HPDE6-E6E7 (cell line): ENCODE measurements around the gene SLCO2A1.
A peak's percentile ranks its signal among the peaks of the same experiment; 100 is the strongest.

Experiments used
- DNase-seq: peaks from one replicate; pipeline ENCODE4 v3.0.0; 2011; ENCODE audit warnings: missing footprints; ENCODE audit errors: extremely low spot score

The SLCO2A1 gene

DNA sequence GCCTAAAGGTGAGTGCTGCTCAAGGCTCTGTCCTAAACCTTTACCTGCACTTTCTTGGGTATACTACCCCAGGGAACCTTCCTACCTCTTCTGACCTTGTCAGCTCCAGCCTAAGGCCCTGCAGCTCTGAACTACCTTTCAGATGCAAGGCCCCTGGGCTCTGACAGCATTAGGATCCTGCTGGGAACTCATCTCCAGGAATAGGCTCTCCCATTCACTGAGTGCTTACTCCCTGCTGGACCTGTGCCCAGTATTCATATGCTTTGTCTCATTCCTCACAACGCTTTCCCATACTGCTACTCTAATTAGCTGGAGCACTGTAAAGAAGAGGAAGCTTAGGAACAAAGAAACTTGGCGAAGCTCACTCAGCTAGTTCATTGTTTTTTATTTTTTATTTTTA is 80.3 kb downstream of the SLCO2A1 start:
- no peak for DNase-seq

DNA sequence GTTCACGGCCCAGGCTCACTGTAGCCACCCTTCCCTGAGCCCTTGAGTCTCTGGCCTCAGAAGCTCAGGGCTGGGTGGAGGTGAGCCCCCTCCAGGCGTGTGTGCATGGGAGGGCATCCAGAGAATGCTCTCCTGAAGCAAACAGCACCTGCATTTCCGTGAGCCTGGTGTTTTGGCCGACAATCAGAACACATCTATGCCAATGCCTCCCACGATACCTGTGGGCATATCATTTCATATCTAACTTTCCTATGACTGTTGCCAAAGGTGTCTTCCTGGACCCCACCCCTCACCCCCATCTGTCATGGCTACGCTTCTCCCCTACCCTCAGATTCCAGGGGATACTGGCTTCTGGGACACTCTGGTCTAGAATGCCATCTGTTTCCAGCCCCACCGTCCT is 80.7 kb downstream of the SLCO2A1 start:
- DNase-seq, result no peak

DNA sequence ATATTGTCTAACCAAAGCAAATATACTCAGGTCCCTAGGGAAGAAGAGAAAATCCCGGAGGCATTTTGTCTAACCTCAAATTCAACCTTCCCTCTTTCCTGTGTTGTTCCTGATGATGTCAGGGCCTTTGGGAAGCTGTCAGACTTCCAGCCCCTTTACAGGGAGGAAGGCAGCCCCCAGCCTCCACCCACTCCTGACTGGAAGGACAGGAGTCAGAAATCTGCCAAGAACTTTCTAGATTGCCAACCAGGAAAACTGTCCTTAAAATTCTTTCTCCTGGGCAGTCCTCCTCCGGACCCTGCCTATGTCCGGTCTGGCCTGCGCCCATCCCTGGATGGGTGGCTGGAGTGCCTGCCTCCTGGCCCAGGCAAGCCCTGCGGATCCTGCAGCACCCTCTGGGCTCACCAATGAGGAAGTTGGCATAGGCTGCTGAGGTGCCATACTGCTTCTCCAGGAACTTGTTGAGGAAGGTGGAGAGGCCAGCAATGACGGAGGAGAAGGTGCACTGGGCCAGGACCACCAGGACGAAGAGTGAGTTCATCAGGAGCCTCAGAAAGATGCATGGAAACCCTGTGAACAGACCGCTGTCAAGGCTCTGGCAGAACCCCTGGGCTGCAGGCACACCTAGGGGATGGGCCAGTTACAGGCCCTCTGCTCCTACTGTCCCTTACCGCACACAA is 81.5 kb downstream of the SLCO2A1 start:
- no peak for DNase-seq

DNA sequence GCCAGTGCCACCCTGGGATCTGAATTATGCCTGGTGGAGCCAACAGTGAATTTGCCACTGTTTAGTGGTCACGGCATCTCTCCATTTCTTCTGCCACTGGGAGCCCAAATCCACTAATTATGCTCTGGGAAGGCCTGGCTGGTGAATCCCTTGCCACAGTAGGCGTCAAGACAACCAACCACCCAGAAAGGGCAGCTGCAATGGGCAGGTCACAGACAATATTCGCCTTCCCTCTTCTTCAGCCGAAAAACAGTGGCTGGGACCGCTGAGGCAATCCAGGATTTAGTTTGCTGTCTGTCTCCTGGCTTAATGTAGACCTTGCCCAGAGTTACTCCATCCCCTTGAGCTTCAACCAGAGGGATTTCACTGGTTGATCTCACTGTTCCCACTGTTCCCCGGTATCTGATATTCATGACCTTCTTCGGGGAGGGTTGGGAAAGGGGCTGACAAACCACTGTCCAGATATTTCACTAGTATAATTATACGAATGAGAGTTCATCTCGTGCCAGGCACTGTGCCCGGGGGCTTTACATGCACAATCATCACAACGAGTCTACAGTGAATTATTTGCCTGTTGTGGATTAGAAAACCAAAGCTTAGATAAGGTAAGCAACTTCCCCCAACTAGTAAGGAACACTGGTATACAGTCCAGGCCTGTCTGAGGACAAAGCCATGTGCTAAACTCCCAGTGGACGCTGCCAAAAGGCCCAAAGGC is 84.2 kb downstream of the SLCO2A1 start:
- DNase-seq, result no peak

DNA sequence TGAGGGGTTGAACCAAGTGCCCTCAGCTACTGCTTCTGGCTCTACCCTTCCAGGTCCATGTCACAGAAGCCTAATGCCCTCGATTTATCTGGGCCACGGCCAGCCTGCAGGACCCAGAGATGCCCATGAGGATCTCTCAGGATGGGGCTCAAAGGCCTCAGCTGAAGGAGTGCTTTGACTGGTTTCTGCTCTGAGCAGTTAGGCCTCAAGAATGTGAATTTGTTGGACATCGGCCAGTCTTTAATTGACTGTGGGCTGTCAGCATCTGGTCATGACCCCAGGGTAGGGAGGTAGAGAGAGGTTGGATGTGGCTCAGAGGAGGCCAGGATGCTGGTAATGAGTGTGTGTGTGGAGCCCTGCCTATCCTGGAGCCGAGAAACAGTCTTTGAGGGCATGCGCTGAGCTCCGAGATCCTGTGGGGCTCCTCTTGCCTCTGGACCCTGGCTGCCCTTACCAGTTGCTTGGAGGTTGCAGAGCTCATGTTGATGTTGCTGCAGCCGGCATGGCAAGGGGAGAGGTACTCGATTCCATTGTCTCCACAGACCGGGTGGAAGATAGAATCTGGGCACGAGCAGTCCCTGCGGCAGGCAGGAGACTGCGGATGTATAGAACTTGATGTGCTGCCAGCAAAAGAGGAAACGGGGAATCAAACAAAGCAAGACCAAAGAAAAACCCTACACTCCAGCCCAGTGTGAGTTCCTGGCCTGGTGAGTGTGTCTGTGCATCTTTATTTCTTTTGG is 84.9 kb downstream of the SLCO2A1 start:
- no peak for DNase-seq

DNA sequence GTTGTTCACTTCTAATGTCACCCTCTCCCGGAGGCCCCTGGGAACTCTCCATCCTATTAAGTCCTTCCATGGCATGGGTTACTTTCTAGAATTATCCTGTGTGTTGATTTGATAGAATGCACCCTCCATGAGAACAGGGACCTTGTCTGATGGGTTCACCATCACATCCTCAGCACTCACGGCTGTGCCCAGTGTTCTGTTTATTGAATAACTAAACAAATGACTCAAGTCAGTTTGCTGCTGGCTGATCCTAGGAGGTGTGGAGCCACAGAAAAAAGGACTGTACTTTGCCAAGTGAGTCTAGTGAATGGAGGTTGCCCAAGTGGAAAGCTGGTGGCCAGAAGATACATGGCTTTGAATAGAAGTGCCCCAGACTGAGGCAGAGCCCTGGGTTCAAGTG is 85.5 kb downstream of the SLCO2A1 start:
- no peak for DNase-seq

DNA sequence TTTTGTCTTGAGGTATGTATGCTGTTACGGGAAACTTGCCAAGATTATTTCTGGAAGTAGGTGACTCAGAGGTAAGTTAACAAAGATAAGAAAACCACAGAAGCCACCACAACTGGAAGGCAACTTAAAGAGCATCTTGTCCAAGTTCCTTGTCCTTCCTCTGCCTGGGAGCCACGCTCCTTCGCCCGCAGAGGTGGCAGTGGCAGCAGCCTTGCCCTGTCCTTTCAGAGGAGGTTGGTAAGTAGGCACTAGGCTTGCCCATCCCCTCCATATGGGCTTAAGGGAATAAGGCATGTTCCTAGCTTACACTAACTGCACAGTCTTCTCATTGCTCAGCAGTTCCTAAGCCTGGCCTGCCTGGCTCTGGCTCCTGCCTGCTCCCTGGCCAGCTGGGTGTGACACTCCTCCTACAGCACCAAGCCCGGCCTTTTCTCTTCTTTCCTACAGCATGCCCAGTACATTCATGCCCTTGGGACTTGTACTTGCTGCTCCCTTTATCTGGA is 86.0 kb downstream of the SLCO2A1 start:
- peak; percentile 54 for DNase-seq

DNA sequence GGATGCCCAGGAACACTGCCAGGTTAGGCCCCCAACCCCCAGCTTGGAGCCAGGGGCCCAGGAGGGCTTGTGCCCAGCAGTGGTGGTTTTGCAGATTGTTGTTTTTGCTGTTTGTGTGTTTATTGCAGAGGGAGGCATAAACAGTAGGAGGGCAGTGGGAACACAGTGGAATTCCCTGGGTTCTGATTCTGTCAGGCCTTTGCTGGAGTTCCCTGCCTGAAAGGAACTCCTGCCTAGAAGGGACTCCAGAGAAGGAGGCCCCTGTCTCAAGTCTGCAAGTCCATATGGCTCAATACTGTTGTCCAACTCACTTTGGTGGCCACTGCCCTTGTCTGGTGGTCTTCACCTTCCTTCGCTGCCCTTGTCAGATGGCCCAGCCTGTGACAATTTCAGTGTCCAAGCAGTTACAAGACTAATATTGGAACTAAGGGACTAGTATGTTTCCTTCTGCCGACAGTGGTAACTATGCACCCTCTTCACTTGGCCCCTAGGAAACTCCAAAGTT is 86.6 kb downstream of the SLCO2A1 start:
- DNase-seq, result no peak

DNA sequence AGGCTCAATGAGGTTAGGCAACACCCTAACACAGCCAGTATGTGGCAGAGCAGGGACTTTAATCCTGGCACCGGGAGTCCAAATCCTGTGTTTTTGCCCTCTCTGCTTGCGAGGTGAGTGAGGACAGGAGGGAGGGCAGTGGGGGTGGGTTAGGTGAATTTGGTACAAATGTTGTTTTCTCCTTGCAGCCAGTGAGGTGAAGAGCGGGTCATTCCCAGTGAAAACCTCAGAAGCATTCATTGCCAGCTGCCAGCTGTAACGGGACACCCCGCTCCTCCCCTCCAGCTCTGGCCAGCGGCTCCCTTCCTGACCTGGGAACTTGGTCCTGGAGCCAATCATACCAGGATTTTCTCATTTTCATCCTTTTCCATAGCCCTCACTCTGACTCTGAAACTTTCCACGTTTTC is 88.3 kb downstream of the SLCO2A1 start:
- no peak for DNase-seq

DNA sequence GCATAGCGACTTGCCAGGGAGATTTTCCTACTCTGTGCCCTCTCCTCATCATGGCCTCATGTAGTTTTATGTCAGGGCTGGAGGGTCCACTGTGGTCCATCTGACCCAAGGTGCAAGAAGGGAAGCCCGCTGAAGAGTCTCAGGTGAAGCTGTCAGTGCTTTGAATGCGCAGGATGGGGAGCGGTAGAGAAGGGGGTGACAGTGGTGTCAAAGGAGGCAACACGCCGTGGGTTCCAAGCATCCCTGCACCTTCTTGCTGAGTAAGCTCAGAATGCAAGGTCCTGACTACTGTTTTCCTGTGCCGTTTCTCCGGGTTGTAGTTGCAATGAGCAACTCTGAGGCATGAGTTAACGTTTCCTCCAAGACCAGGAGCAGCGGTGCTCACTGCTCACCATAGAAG is 89.2 kb downstream of the SLCO2A1 start:
- DNase-seq, result no peak

DNA sequence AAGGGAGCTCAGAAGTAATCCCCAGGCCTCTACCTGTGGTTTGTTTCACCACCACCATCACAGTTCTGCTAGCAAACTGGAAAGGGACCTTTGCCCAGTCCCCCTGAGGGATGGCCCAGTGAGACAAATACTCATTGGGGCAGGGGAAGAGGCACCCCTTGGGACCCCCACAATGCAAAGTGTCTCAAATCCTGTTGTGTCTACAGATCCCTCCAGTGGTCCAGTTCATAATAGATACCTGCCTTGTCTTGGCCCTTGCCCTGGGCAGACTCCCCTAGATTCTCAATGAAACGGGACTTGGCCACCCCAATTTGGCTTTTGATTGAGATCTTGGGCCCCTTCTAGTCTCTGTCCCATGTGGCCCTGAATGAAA is 90.3 kb downstream of the SLCO2A1 start:
- no peak for DNase-seq

DNA sequence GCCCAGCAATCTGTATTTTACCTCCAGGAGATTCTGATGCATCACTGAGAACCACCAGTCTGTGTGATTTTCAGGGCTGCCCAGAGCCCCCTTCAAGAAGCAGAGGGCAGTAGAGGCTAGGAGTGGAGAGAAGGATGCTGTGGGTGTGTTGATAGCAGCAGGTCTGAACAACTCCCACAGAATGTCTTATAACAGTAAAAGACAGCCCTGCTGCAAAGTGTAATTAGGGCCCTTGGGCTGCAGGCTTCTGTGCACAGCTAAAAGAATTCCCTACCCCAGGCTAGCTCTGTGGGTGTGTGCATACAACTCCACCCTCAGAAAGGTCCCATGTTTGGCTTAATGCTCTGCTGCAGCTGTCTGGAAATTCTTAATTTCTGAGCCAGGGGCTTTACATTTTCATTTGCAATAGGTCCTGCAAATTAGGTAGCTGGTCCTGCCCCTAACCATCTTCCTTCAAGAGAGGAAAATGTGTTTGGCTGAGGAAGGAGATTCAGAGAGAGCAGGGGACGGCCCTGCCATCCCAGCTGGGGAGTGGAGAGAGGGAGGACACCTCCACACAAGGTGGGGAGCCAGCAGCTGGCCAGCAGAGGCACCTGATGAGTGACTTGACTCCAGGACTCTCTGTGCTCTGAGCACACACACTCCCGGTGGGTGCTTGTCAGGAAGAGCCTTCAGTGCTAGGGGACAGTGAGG is 90.8 kb downstream of the SLCO2A1 start:
- DNase-seq, result no peak

DNA sequence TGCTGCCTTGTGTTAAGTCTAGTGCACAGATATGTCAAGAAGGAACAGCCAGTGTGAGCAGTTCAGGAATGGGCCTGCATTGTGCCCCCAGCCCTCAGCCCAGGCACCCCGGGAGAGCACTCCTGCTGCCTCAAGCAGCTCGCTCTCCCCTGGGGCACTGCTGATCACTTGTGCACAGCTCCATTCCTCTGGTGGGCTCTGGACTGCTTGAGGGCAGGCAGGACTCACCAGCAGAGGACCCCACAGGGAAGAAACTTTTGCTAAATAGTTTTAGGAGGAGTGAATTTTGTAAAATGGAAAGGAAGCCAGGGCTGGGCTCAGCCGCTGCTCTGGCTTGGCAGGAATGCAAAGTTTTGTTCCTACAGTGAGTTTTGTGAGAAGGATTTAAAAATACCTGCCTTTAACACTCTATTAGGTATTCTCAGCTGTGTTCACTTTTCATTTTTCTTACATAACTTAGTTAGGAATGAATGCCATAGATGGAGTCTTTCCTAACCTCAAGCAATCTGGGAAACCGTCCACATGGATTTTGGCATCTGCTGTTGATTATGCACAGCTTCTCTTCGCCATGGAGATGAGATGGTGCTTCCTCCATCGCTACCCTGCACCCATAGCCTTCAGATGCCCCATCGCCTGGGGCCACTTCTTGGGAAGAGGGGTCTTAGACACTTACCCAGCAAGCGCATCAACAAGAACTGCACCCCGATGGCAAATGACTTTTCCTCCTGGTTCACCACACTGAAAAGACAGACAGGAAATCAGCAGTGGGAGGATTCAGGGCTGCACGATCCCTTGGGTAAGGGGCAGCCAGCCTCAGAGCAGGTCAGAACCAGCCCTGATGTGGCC is 91.7 kb downstream of the SLCO2A1 start:
- DNase-seq, result no peak

DNA sequence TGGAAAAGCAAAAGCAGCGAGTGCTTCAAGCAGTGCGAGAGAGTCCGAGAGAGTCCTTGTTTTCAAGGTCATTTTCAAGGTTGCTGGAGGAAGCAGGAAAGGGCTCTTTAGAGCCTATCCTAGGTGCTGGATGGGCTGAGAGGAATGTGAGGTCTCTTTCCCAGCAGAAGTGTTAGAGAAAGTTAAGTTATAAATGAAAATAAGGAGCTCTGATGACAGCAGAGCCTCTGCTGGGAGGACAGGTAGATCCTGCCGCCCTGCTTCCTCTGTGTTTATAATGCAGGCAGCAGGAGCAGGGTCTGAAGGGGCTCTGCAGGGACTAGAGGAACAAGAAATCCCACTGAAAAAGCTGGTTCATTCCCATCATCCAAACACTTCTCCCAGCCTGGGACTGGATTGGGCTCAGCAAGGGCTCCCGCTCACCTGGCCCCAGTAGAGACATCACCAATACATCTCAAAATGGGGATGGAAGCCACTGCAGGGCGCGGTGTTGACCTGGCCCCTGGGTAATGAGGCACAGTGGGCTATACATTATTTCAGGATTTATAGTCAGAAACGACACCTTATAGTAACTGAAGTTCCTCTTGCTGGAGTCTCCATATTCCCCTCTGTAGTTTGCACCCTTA is 92.6 kb downstream of the SLCO2A1 start:
- DNase-seq, result no peak

DNA sequence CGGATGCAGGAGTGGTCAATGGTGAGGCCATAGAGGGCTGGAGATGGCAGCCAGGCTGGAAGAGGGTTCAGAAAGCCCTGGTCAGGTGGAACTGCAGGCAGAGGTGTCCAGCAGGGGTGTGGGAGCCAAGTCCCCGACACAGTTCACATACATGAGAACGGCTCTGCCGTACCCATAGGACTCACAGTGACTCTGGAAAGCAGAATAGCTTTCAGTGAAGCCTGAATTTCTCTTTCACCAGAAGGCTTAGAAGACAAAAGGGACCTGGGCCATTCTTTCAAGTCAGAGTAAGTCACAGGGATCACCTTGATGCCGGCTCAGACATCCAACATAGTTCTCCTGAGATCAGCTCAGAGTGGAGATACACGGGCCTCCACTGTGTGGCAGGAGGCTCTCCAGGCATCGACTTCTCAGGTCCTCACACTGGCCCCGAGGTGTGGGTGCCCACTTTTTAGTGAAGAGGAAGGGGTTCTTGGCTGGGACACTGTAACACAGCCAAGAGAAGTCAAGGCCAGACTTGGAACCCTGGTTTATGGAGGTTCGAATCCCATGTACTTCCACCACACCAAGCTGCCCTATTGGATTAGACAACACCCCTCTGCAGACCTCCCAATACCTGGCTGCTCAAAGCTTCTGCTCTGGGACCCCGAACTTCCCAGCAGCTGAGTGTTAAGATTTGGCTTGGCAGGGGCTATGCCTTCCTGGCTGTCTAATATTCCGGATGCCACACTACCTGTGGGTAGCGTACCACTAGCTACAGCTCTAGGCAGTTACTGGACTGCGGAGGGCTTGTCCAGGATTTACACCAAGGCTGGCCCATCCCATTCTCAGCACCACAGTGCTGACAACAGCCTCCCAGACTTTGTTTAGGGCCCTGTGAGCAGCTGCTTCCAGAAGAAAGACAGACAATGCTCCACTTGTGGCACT is 93.6 kb downstream of the SLCO2A1 start:
- DNase-seq, result no peak

DNA sequence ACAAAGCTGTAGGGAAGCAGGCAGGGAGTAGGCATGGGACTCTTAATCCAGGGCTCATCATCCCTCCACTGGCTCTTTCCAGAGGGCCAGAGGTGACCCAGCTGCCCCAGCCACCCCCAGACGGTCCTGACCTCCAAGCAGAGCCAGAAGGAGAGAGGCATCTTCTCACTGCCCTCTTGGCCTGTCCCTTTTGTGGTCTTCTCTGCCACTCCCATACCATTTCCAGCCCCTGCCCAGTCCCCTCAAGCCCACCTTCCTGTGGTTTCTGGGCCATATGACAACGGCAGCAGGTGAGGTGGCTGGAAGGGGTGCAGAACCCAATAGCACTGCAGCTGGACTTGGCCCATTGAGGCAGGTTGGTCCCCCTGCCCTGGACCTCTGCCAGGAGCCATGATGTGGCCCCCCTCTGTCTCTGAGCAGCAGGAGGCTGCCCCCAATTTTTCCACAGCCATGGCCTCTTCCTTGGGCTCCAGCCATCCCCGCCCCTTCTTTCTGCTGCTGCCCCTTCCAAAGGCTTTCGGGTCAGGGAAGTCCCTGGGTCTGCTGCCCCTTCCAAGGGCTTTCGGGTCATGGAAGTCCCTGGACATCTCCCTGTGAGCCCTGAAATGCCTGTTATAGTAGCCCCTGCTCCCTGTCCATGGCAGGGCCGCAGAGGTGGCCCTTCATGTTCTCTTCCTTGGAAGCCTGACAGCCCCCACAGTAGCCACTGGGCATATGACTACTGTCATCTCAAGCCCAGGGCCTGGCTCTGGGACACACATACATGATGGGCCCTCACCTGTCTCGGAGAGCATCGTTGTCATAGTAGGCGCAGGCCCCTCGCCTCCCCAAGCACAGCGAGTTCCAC is 94.5 kb downstream of the SLCO2A1 start:
- no peak for DNase-seq

DNA sequence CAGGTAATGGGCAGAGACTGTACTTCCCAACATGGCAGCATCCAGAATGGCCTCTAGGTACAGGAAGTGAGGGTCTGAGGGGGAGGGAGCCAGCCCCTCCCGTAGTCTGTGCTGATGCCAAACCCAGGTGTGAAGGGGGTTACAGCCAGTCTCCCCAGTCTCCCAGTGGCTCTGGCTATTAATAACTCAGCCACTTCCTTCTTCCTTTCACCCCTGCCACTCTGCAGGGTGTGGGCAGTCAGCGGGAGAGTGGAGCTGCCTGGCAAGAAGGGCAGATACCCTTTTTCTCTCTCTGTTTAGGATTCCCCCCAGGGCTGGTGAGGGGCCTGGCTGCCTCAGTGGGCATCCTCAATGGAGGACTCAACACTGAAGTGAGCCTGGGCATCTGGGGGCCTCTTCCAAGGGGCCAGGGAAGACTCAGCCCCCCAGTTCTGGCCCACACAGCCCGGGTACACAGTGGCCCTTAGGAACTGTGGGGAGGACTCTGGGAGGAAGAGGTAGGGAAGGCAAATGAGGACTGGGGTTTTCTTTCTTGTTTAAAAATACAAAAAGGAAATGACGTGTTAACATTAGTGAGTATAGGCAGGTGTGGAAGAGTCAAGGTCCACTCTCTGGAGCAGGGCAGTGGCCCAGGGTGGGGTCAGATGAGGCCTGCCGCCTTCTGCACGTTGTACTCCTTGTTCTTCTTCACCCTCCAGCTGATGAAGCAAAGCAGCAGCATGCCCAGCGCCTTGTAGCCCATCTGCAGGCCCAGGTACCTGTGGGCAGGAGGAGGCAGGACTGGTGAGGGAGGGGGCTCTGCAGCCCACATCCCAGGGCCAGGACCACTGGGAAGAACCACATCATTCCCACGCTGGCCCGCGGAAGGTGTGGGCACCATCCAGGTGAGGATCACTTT is 95.4 kb downstream of the SLCO2A1 start:
- no peak for DNase-seq
